H1 (cell line): ENCODE measurements around the gene PPM1M. TPM values are rescaled to one million over a fixed set of nuclear protein-coding genes. Genes with fewer than 3 reads are reported as not detected.

Source experiments
- CTCF ChIA-PET: fragments of 300-600 bp; sonication (Branson Sonifier 250); formaldehyde crosslinking; loops from one replicate; lab custom pipeline; 2021; ENCODE audit not compliant: partially characterized antibody; lab: Charles Lee
- POLR2A ChIA-PET: fragments of 300-600 bp; sonication (Branson Sonifier 250); formaldehyde crosslinking; loops from one replicate; lab custom pipeline; 2021; ENCODE audit warnings: inconsistent platforms; ENCODE audit not compliant: partially characterized antibody; lab: Charles Lee
- DNase-seq, 2 experiments: peaks; one replicate each; pipeline versions ENCODE4 v3.0.0 to v3.0.0-alpha.2; 2010 to 2022; ENCODE audit warnings: low spot score in 2 of 2, low read depth in 1 of 2, mixed read lengths in 1 of 2
- FAIRE-seq: peaks from 2 replicates; lab custom pipeline; 2011; peaks lifted over from hg19 to GRCh38; lab: Jason Lieb, UNC
- H2AFZ ChIP-seq: 2 replicates; pipeline ENCODE4 v1.8.1; 2012; ENCODE audit warnings: low read length, inconsistent platforms
- H2AK5ac ChIP-seq: 2 replicates; pipeline ENCODE4 v1.6.1; 2013; ENCODE audit warnings: low read depth, low read length
- H2BK120ac ChIP-seq: replicated peaks from 2 replicates; pipeline ENCODE3; 2013; ENCODE audit warnings: low read depth, low read length, inconsistent platforms
- H2BK12ac ChIP-seq: 2 replicates; pipeline ENCODE4 v1.6.1; 2013; ENCODE audit warnings: low read depth, low read length
- H2BK15ac ChIP-seq: 2 replicates; pipeline ENCODE4 v1.6.1; 2013; ENCODE audit warnings: low read length
- H2BK20ac ChIP-seq: 2 replicates; pipeline ENCODE4 v1.6.1; 2013; ENCODE audit warnings: low read length
- H2BK5ac ChIP-seq: 2 replicates; pipeline ENCODE4 v1.6.1; 2013; ENCODE audit warnings: low read depth, low read length
- H3K14ac ChIP-seq: 2 replicates; pipeline ENCODE4 v1.6.1; 2013; ENCODE audit warnings: inconsistent platforms; ENCODE audit not compliant: insufficient read length
- H3K18ac ChIP-seq: 2 replicates; pipeline ENCODE4 v1.6.1; 2013; ENCODE audit warnings: low read length; ENCODE audit errors: extremely low read depth
- H3K23ac ChIP-seq: 2 replicates; pipeline ENCODE4 v1.6.1; 2013; ENCODE audit warnings: inconsistent platforms; ENCODE audit not compliant: insufficient read length
- H3K23me2 ChIP-seq: 2 replicates; pipeline ENCODE4 v1.6.1; 2013; ENCODE audit warnings: low read depth, low read length
- H3K27ac ChIP-seq: 2 replicates; pipeline ENCODE4 v1.6.1; 2011; ENCODE audit warnings: low read depth, low read length, inconsistent platforms
- H3K27me3 ChIP-seq, 4 experiments: replicated peaks in 1 of 4; 1 replicate in 1 of 4; 2 replicates in 3 of 4; pipeline versions ENCODE4 v1.6.1 to v1.8.1; 2011 to 2013; ENCODE audit warnings: low read length in 3 of 4, mild to moderate bottlenecking in 3 of 4, inconsistent platforms in 2 of 4, mixed read lengths in 2 of 4, moderate library complexity in 1 of 4; ENCODE audit not compliant: control insufficient read depth in 3 of 4, insufficient read depth in 3 of 4; ENCODE audit errors: extremely low read depth in 1 of 4
- H3K36me3 ChIP-seq, 4 experiments: 2 replicates each; pipeline versions ENCODE4 v1.6.1 to v1.8.1; 2011 to 2013; ENCODE audit warnings: mild to moderate bottlenecking in 4 of 4, low read length in 3 of 4, moderate library complexity in 2 of 4, control low read depth in 1 of 4, inconsistent platforms in 1 of 4; ENCODE audit not compliant: insufficient read depth in 4 of 4, control insufficient read depth in 2 of 4
- H3K4ac ChIP-seq: replicated peaks from 2 replicates; pipeline ENCODE3; 2013; ENCODE audit warnings: low read length, low read depth, mixed read lengths, inconsistent platforms; ENCODE audit not compliant: insufficient read length
- H3K4me1 ChIP-seq, 4 experiments: replicated peaks in 1 of 4; 1 replicate in 1 of 4; 2 replicates in 3 of 4; pipeline versions ENCODE4 v1.6.1 to v1.8.1; 2011 to 2013; ENCODE audit warnings: low read length in 3 of 4, inconsistent platforms in 2 of 4, mixed read lengths in 1 of 4; ENCODE audit not compliant: insufficient read depth in 4 of 4, control insufficient read depth in 3 of 4
- H3K4me2 ChIP-seq, 2 experiments: 2 replicates each; pipeline versions ENCODE4 v1.6.1 to v1.8.1; 2011 to 2013; ENCODE audit warnings: low read depth in 2 of 2, low read length in 2 of 2, control low read depth in 1 of 2, inconsistent platforms in 1 of 2, mild to moderate bottlenecking in 1 of 2; ENCODE audit not compliant: insufficient read depth in 1 of 2
- H3K4me3 ChIP-seq, 4 experiments: fragments of 200-600, 300-600 bp in 1 of 4; sonication (generic), shearing (Covaris generic), sonication (Bioruptor Twin) in 1 of 4; 2 replicates each; pipeline versions ENCODE4 v1.5.1 to v1.8.1; 2011 to 2016; ENCODE audit warnings: low read length in 4 of 4, low read depth in 3 of 4, control low read depth in 2 of 4, inconsistent platforms in 2 of 4, mild to moderate bottlenecking in 2 of 4, mixed read lengths in 1 of 4, moderate library complexity in 1 of 4; ENCODE audit not compliant: insufficient read depth in 2 of 4; ENCODE audit errors: extremely low read depth in 1 of 4
- H3K56ac ChIP-seq: replicated peaks from 2 replicates; pipeline ENCODE3; 2013; ENCODE audit warnings: low read depth, mild to moderate bottlenecking, mixed read lengths, low read length, inconsistent platforms; ENCODE audit not compliant: insufficient read length
- H3K79me1 ChIP-seq: 2 replicates; pipeline ENCODE4 v1.6.1; 2013; ENCODE audit warnings: low read depth, low read length, control low read depth
- H3K79me2 ChIP-seq, 2 experiments: 2 replicates each; pipeline versions ENCODE4 v1.6.1 to v1.8.1; 2012 to 2013; ENCODE audit warnings: low read length in 2 of 2, mild to moderate bottlenecking in 2 of 2, inconsistent platforms in 1 of 2; ENCODE audit not compliant: insufficient read depth in 2 of 2, control insufficient read depth in 1 of 2
- H3K9ac ChIP-seq, 4 experiments: replicated peaks in 1 of 4; 1 replicate in 1 of 4; 2 replicates in 3 of 4; pipeline versions ENCODE4 v1.6.1 to v1.8.1; 2011 to 2013; ENCODE audit warnings: low read depth in 3 of 4, low read length in 3 of 4, control low read depth in 2 of 4, mild to moderate bottlenecking in 2 of 4, moderate library complexity in 2 of 4, inconsistent platforms in 1 of 4; ENCODE audit errors: extremely low read depth in 1 of 4
- H3K9me3 ChIP-seq, 2 experiments: 2 replicates each; pipeline versions ENCODE4 v1.6.1 to v1.8.1; 2012 to 2013; ENCODE audit warnings: mild to moderate bottlenecking in 2 of 2, moderate library complexity in 2 of 2, control low read depth in 1 of 2, inconsistent platforms in 1 of 2, low read depth in 1 of 2, low read length in 1 of 2, mixed read lengths in 1 of 2; ENCODE audit not compliant: insufficient read depth in 2 of 2
- H4K20me1 ChIP-seq, 2 experiments: replicated peaks in 1 of 2; 2 replicates each; pipeline versions ENCODE3 to v1.8.1; 2011 to 2013; ENCODE audit warnings: inconsistent platforms in 2 of 2, low read length in 2 of 2, mild to moderate bottlenecking in 1 of 2; ENCODE audit not compliant: insufficient read depth in 2 of 2, control insufficient read depth in 1 of 2
- H4K5ac ChIP-seq: 2 replicates; pipeline ENCODE4 v1.6.1; 2013; ENCODE audit warnings: low read length, low read depth, mixed read lengths, inconsistent platforms; ENCODE audit not compliant: insufficient read length
- H4K8ac ChIP-seq: 2 replicates; pipeline ENCODE4 v1.8.0; 2013; ENCODE audit warnings: mild to moderate bottlenecking, moderate library complexity, low read length, inconsistent platforms; ENCODE audit not compliant: insufficient read depth; ENCODE audit errors: extremely low read depth
- H4K91ac ChIP-seq: replicated peaks from 2 replicates; pipeline ENCODE3; 2013; ENCODE audit warnings: low read length, mixed read lengths, inconsistent platforms; ENCODE audit not compliant: insufficient read length
- BRCA1 ChIP-seq: IDR thresholded peaks from 2 replicates; pipeline ENCODE4 v1.6.1; 2012; ENCODE audit warnings: low read depth, low read length, improper control_type of control experiment
- CREB1 ChIP-seq: IDR thresholded peaks from 2 replicates; pipeline ENCODE4 v1.6.1; 2012; ENCODE audit warnings: inconsistent platforms
- KDM4A ChIP-seq: IDR thresholded peaks from one replicate; pipeline ENCODE4 v1.7.1; 2012; ENCODE audit warnings: low read depth, mild to moderate bottlenecking, moderate library complexity, low read length, inconsistent platforms; ENCODE audit not compliant: severe bottlenecking
- KDM5A ChIP-seq: fragments of 200-600 bp; IDR thresholded peaks from 2 replicates; pipeline ENCODE4 v1.7.1; 2012; ENCODE audit warnings: mild to moderate bottlenecking, low read length, inconsistent platforms, mixed read lengths
- POLR2AphosphoS5 ChIP-seq: IDR thresholded peaks from 2 replicates; pipeline ENCODE4 v1.6.1; 2011; ENCODE audit warnings: low read depth, low read length
- SP4 ChIP-seq: IDR thresholded peaks from 2 replicates; pipeline ENCODE4 v1.6.1; 2012; ENCODE audit warnings: low read length, inconsistent platforms
- polyA plus RNA-seq, 7 experiments: library from polyadenylated mRNA; depleted of rRNA in 3 of 7; stranded (reverse) in 5 of 7; unstranded in 2 of 7; fragments of >200 nt in 5 of 7; fragments of 200-250 nt in 2 of 7; gene quantifications; 1 replicate in 5 of 7; 2 replicates in 1 of 7; 4 replicates in 1 of 7; pipeline versions ENCODE4 v1.2.1 to v1.2.3, GENCODE V29; 2011 to 2013; ENCODE audit warnings: missing spikeins in 2 of 7, mixed read lengths in 2 of 7
- total RNA-seq: library from RNA; stranded (reverse); fragmentation: NEBNext Ultra II Directional; extraction: Animal tissue kit (Norgen Biotek cat#: 25700); gene quantifications from 2 replicates; pipeline ENCODE4 v1.2.1, GENCODE V29; 2021

The PPM1M gene
- total and polyA plus RNA-seq, 2 of the 8 experiments (the other 6 are each of a cell fraction or from before 2014, with no cell fraction given), result 5.2 to 6.3 TPM

DNA sequence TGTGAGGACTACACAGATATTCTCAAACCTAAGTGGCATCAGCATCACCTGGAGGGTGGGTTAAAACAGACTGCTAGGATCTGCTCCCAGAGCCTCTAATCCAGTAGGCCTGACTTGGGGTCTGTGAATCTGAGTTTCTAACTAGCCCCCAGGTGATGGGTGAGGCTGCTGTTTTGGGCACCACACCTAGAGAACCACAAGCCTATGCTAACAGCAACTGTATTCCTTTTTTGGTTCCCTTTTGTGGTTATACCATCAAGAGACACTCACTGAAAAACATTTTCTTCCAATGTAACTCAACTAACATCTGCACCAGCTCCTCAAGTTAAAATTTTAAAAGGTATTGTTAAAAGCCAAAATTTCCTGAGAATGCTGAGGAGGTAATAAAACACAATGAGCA lies 16.9 kb downstream of the PPM1M start:
- POLR2A ChIA-PET, result interaction anchor here (1.7 kb wide), 1 partner anchor 10 kb away, joined by 5 read pairs; no protein-coding TSS in a partner anchor
- no peak overlapping the region for H3K9ac ChIP-seq
- H3K14ac ChIP-seq, result no peak overlapping the region
- H3K36me3 ChIP-seq, result peaks cover 41 to 91% (median 81%) of the 10 kb centered on the region in 4 experiments
- H3K23me2 ChIP-seq, result no peaks in the 10 kb centered on the region; the same call in 1 of the 2 replicates
- no peak overlapping the region for H4K91ac ChIP-seq
- H2BK20ac ChIP-seq, result no peak overlapping the region
- peaks cover 3 to 12% of the 10 kb centered on the region in 2 experiments for H4K20me1 ChIP-seq
- H3K27me3 ChIP-seq, result no peaks in the 10 kb centered on the region
- no peak overlapping the region for H3K4ac ChIP-seq
- no peak overlapping the region for H3K56ac ChIP-seq
- peaks cover 0 to 22% of the 10 kb centered on the region in 2 experiments; a peak in 2 of 4 replicates for H3K79me2 ChIP-seq
- CTCF ChIA-PET, result interaction anchor here (1.7 to 2.8 kb wide), 2 partner anchors 31 to 77 kb away, joined by 5 to 10 read pairs; no protein-coding TSS in a partner anchor
- no peak overlapping the region for H2AFZ ChIP-seq
- no peak overlapping the region for H4K5ac ChIP-seq
- no peak overlapping the region for H3K4me3 ChIP-seq
- no peak overlapping the region for H2BK12ac ChIP-seq
- no peak overlapping the region for H2BK15ac ChIP-seq
- no peak overlapping the region for H3K23ac ChIP-seq
- no peaks in the 10 kb centered on the region for H3K4me1 ChIP-seq
- no peak overlapping the region for H2BK120ac ChIP-seq
- no peak for DNase-seq
- H3K4me2 ChIP-seq, result no peak overlapping the region
- H3K27ac ChIP-seq, result no peak overlapping the region
- no peak overlapping the region for H2AK5ac ChIP-seq
- H4K8ac ChIP-seq, result no peak overlapping the region
- no peaks in the 10 kb centered on the region; the same call in 1 of the 2 replicates for H3K79me1 ChIP-seq
- H3K18ac ChIP-seq, result no peak overlapping the region
- H3K9me3 ChIP-seq, result no peaks in the 10 kb centered on the region
- no peak for FAIRE-seq
- no peak overlapping the region for H2BK5ac ChIP-seq
- no peak for TF ChIP-seq CREB1
- TF ChIP-seq SP4, result no peak
- TF ChIP-seq KDM5A, result no peak
- no peak for TF ChIP-seq KDM4A
- TF ChIP-seq POLR2AphosphoS5, result no peak
- no peak for TF ChIP-seq BRCA1
